Tibial nerve (tissue), 4 donors: Measurements from ENCODE around the gene LSM12. TPM values are rescaled to one million over a fixed set of nuclear protein-coding genes. Genes with fewer than 3 reads are reported as not detected.
"Not testable (repeated sequence)": the region's sequence is repeated elsewhere in the genome, so short reads cannot be mapped to it uniquely, and the experiment has no call there.

ENCODE experiments used
- DNase-seq, 2 donors: peaks; one replicate each; pipeline ENCODE4 v3.0.0-alpha.2; 2019; ENCODE audit warnings: low spot score in 2 of 2
- H3K27ac ChIP-seq, 4 donors: fragments of 200-600 bp; sonication (generic) in 3 of 4; one replicate each; pipeline ENCODE4 v1.5.1; 2017 to 2019; ENCODE audit warnings: mild to moderate bottlenecking in 1 of 4
- H3K27me3 ChIP-seq, 2 donors: fragments of 200-600 bp; sonication (generic) in 1 of 2; one replicate each; pipeline versions ENCODE4 v1.5.1 to v1.6.0; 2017 to 2019
- H3K36me3 ChIP-seq, 3 donors: fragments of 200-600 bp; sonication (generic); one replicate each; pipeline ENCODE4 v1.5.1; 2018 to 2019
- H3K4me1 ChIP-seq, 4 donors: fragments of 200-600 bp; sonication (generic) in 3 of 4; one replicate each; pipeline ENCODE4 v1.5.1; 2017 to 2019
- H3K4me3 ChIP-seq, 4 donors: fragments of 200-600 bp; sonication (generic) in 3 of 4; one replicate each; pipeline ENCODE4 v1.5.1; 2017 to 2019; ENCODE audit warnings: mild to moderate bottlenecking in 1 of 4, moderate library complexity in 1 of 4
- H3K9me3 ChIP-seq, 4 donors: fragments of 200-600 bp; sonication (generic) in 3 of 4; one replicate each; pipeline ENCODE4 v1.5.1; 2017 to 2019
- CTCF ChIP-seq, 5 experiments: fragments of 200-600 bp in 3 of 5; fragments of 450-650 bp in 2 of 5; sonication (generic) in 3 of 5; IDR thresholded peaks; one replicate each; pipeline ENCODE4 v1.5.1; 2016 to 2019; ENCODE audit warnings: antibody characterized with exemption in 5 of 5, mild to moderate bottlenecking in 3 of 5, moderate library complexity in 2 of 5
- EP300 ChIP-seq, 2 donors: sonication (generic); formaldehyde crosslinking; IDR thresholded peaks; one replicate each; pipeline ENCODE4 v1.6.1; 2017; ENCODE audit warnings: antibody characterized with exemption in 2 of 2, mild to moderate bottlenecking in 1 of 2
- POLR2A ChIP-seq, 2 donors: fragments of 450-650 bp; IDR thresholded peaks; one replicate each; pipeline ENCODE4 v1.6.1; 2017; ENCODE audit warnings: antibody characterized with exemption in 2 of 2, mild to moderate bottlenecking in 2 of 2, moderate library complexity in 2 of 2
- WGBS, 2 donors: methylation state at CpG; one replicate each; pipeline ENCODE4 v1.1.5; 2018; 5-methylcytosine and 5-hydroxymethylcytosine counted together
- total RNA-seq, 4 donors: library from RNA; depleted of rRNA; stranded (reverse); fragments of >200 nt; gene quantifications; one replicate each; pipeline ENCODE4 v1.1.0, GENCODE V29; 2016

Gene LSM12
- total RNA-seq, 4 donors from 2014 or later, result 18.2 to 37.2 (median 23.9) TPM

GRCh38 chr17:44102849-44103622 lies 36.6 kb upstream of the LSM12 start:
- Histone ChIP-seq H3K27ac (peak overlapping the region in 2 of 4 donors; percentile 55 to 74), H3K4me3 (no peak overlapping the region), H3K27me3 (no peaks in the 10 kb centered on the region), H3K4me1 (peaks cover 0 to 84% (median 13%) of the 10 kb centered on the region in 4 donors), H3K36me3 (peaks cover 0 to 8% (median 0%) of the 10 kb centered on the region in 3 donors), H3K9me3 (no peaks in the 10 kb centered on the region)
- TF ChIP-seq POLR2A (IDR thresholded peaks at IDR 0.05), result no peak
- TF ChIP-seq CTCF (IDR thresholded peaks at IDR 0.05), result no peak
- no peak for TF ChIP-seq EP300 (IDR thresholded peaks at IDR 0.05)
- 78% methylated on average over 16 of the region's 16 CpGs for WGBS, 2 donors
- no peak for DNase-seq

- H3K27me3 ChIP-seq, H3K4me3 ChIP-seq, H3K27ac ChIP-seq, H3K36me3 ChIP-seq, DNase-seq, H3K9me3 ChIP-seq: not testable (repeated sequence)
- WGBS, 2 donors, result 52 to 77% methylated on average over 5 to 6 of the region's 6 CpGs
- H3K4me1 ChIP-seq, result peaks cover 0 to 84% (median 21%) of the 10 kb centered on the region in 4 donors
These were observed 35.4 kb upstream of the LSM12 start for GRCh38 chr17:44101858-44102257.

- Histone ChIP-seq H3K27ac (peak overlapping the region in 3 of 4 donors; percentile 61 to 85 (median 85)), H3K36me3 (peaks cover 0 to 16% (median 3%) of the 10 kb centered on the region in 3 donors), H3K4me3 (no peak overlapping the region), H3K4me1 (peaks cover 0 to 66% (median 23%) of the 10 kb centered on the region in 4 donors), H3K27me3 (no peaks in the 10 kb centered on the region), H3K9me3 (no peaks in the 10 kb centered on the region)
- no peak for DNase-seq
- 65 to 86% methylated on average over 7 to 12 of the region's 13 CpGs for WGBS, 2 donors
- no peak for TF ChIP-seq CTCF (IDR thresholded peaks at IDR 0.05)
- no peak for TF ChIP-seq EP300 (IDR thresholded peaks at IDR 0.05)
- no peak for TF ChIP-seq POLR2A (IDR thresholded peaks at IDR 0.05)
These were observed 30.9 kb upstream of the LSM12 start for GRCh38 chr17:44097110-44097958.

GRCh38 chr17:44095647-44096496 lies 29.4 kb upstream of the LSM12 start:
- Histone ChIP-seq H3K27me3 (no peaks in the 10 kb centered on the region), H3K4me1 (peaks cover 0 to 56% (median 23%) of the 10 kb centered on the region in 4 donors), H3K27ac (peak overlapping the region; percentile 61 to 85 (median 81)), H3K36me3 (peaks cover 4 to 31% (median 16%) of the 10 kb centered on the region in 3 donors), H3K4me3 (peak overlapping the region in 3 of 4 donors; percentile 7 to 45 (median 17)), H3K9me3 (no peaks in the 10 kb centered on the region)
- 7 to 16% methylated on average over 12 of the region's 12 CpGs for WGBS, 2 donors
- TF ChIP-seq POLR2A (IDR thresholded peaks at IDR 0.05) (peak in 1 of 2 donors; percentile 19), CTCF (IDR thresholded peaks at IDR 0.05) (peak in 1 of 5 experiments; percentile 26), EP300 (IDR thresholded peaks at IDR 0.05) (no peak)
- peak in 1 of 2 donors; percentile 51 for DNase-seq

GRCh38 chr17:44095388-44095646 lies 28.8 kb upstream of the LSM12 start:
- Histone ChIP-seq H3K27ac (peak overlapping the region in 3 of 4 donors; percentile 61 to 85 (median 85)), H3K27me3 (no peaks in the 10 kb centered on the region), H3K36me3 (peaks cover 4 to 37% (median 16%) of the 10 kb centered on the region in 3 donors), H3K4me3 (peak overlapping the region in 2 of 4 donors; percentile 7 to 45), H3K4me1 (peaks cover 0 to 56% (median 23%) of the 10 kb centered on the region in 4 donors), H3K9me3 (no peaks in the 10 kb centered on the region)
- WGBS, 2 donors, result 3% methylated on average over 2 of the region's 2 CpGs
- no peak for DNase-seq
- TF ChIP-seq POLR2A (IDR thresholded peaks at IDR 0.05) (no peak), CTCF (IDR thresholded peaks at IDR 0.05) (no peak), EP300 (IDR thresholded peaks at IDR 0.05) (no peak)
